Measurements from ENCODE around the gene S100A12.
"Not testable (repeated sequence)": the region's sequence is repeated elsewhere in the genome, so short reads cannot be mapped to it uniquely, and the experiment has no call there.

Gene S100A12

DNA sequence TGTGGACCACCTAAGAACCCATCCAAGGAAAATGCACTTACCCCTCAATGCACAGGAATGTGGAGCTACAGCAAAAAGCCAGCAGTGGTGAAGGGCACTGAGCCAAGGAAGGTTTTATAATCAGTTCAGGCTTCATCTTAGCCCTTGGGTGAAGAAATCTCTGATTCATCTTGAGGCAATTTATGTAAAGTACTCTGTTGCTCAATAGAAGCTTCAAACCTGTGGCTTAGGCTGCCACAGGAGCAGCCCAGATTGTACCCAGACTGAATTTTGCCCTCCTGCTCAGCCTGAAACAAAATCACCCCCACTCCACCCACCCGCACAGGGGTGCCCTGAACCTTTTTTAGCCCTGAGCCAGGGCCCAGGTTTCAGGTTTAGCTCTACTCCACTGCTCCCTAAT lies at the start of gene S100A12:
S100A12 (minus strand) TSS at position 111 of the 400 bp plus-strand sequence. CDS start 1,029 bp downstream, outside the sequence.
- DNase-seq (ENCODE audit: low read depth, low spot score), result no peak

DNA sequence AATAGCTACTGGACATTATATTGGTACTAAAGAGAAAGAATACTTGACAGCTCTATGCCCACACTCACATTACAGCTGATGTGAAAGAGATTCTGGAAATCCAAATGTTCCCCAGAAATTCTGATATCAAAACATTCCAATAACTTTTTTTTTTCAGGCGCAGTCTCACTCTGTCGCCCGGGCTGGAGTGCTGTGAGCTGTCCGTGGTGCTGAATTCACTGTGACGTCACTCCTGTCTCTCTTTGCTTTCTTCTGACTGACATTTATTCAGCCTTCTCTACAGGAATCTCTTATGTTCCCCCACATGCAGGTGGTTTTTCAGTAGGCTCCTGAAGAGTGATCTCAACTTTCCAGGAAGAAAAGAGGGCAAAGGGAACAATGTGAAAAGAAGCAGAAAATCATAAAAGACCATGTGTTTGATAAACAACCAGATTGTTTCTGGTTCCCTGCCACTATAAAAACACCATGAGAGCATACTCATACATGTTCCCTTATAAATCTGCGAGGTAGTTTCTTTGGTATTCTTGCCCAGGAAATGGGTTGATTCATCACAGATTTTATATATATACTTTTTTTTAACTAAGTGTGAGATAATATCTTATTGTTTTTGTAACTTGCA lies 47.1 kb upstream of the S100A12 start:
- no peak for DNase-seq (ENCODE audit: low read depth, low spot score)

- DNase-seq (ENCODE audit: low read depth, low spot score), result no peak
Observed at GRCh38 chr1:153420306-153420705, 44.9 kb upstream of the S100A12 start.

GRCh38 chr1:153419436-153419793 lies 44.0 kb upstream of the S100A12 start:
- DNase-seq (ENCODE audit: low read depth, low spot score), result not testable (repeated sequence)

DNA sequence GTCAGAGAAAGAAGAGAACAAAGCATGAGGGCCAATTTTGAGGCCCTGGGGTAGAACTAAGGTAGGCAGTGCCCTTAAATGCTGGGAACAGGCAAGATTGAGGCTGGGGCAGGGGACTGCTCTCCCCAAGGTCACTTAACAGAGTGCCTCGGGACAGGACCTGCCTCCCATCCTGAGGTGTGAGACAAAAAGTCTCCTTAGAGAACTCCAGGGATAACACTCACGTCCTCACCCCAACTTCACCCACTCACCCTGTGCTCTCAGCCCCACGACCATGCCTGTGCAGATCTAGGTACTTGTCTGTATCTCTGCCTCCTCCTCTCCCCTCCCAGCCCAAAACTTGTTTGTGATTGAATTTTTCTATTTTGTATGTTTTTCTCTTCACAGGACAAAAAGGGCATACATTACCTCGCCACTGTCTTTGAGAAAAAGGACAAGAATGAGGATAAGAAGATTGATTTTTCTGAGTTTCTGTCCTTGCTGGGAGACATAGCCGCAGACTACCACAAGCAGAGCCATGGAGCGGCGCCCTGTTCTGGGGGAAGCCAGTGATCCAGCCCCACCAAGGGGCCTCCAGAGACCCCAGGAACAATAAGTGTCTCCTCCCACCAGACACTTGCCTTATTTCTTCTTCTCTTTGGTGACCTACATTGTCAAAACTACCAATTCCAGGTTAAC lies 43.5 kb upstream of the S100A12 start:
- DNase-seq (ENCODE audit: low read depth, low spot score), result not testable (repeated sequence)

DNA sequence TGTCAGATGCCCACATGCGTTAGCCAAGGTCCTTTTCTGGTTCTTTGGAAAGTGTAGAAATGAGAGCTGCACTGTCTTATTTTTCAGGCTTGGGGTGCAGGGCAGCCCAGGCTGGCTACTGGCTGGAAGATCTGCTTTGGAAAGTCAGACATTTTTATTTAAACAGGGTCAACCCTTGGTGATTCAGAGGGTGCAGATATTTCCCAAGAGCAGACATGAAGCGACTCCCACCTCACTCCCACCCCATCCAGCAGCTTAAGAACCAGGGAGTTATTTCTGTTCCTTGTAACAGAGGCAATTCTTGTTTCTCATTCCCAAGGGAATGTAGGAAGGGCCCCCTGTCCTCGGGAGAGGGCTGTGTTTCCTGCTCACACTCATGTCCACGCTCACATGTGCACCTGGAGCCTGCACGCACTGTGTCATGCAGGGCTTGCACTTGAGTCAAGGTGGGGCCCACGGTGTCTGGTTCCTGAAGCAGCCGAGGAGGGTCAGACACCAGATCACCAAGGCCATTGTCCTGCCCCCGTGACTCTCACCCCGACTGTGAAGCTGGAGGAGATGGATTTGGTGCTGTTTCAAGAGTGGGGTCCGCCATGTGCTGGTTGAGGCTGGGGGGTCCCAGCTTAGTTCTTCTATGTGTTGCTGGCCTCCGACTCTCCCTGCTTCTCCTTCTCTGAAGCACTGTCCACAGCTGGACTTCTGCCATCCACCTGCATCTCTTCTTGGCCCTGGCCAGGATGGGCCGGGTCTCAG lies 41.9 kb upstream of the S100A12 start:
- DNase-seq (ENCODE audit: low read depth, low spot score), result no peak

DNA sequence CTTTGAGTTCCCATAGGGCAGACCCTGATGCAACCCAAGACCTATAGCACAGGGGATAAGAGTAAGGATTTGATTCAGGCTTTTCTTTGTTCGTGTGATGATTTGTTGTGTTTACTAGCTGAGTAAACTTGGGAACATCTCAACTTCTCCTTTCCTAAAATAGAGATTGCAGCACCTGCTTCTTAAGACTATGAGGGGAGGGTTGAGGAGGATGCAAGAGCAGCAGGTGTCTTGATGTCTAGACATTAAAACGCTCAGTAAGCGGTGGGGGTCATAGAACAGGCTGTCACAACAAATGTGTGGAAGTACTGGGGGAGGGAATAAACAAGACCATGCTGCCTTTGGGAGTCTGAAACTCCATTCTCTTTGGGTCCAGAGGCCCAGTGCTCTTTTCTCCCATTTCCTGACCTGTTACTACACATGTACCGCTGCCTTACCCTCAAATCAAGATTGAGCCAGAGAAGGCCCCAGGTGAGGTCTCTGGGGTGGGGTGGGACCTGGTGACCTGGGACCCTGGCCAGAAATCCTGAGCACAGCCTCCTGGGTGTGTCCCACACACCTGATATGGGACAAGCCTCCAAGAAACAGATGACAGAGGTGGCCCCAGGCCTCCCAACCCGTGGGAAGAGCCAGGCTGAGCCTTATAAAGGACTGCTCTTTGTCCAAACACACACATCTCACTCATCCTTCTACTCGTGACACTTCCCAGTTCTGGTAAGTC lies 40.6 kb upstream of the S100A12 start, which contains the start of gene S100A7A:
S100A7A (plus strand) TSS at position 671 of the 721 bp plus-strand sequence. CDS start 1,563 bp downstream, outside the sequence.
- no peak for DNase-seq (ENCODE audit: low read depth, low spot score)

DNA sequence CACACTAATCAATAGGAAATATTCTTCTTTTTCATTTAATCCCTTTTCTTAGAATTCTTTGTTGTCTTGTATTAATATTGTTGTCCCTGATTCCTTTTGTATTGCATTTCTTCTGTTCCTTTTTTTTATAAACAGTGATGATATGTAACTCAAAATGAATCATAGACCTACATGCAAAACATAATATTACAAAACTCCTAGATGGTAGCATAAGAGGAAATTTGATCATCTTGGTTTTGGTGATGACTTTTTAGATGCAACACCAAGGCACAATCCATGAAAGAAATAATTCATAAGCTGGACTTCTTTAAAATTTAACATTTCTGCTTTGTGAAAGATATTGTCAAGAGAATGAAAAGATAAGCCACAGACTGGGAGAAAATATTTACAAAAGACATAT lies 38.5 kb upstream of the S100A12 start:
- not testable (repeated sequence) for DNase-seq (ENCODE audit: low read depth, low spot score)

- not testable (repeated sequence) for DNase-seq (ENCODE audit: low read depth, low spot score)
Observed at GRCh38 chr1:153407274-153407673, 31.9 kb upstream of the S100A12 start.

GRCh38 chr1:153405825-153406599 lies 30.6 kb upstream of the S100A12 start:
- not testable (repeated sequence) for DNase-seq (ENCODE audit: low read depth, low spot score)

GRCh38 chr1:153404768-153405167 lies 29.3 kb upstream of the S100A12 start:
- no peak for DNase-seq (ENCODE audit: low read depth, low spot score)

- no peak for DNase-seq (ENCODE audit: low read depth, low spot score)
Observed at GRCh38 chr1:153404086-153404635, 28.7 kb upstream of the S100A12 start.

- DNase-seq (ENCODE audit: low read depth, low spot score), result no peak
Observed at GRCh38 chr1:153403421-153404085, 28.1 kb upstream of the S100A12 start.

- DNase-seq (ENCODE audit: low read depth, low spot score), result no peak
Observed at GRCh38 chr1:153402226-153402625, 26.8 kb upstream of the S100A12 start.

DNA sequence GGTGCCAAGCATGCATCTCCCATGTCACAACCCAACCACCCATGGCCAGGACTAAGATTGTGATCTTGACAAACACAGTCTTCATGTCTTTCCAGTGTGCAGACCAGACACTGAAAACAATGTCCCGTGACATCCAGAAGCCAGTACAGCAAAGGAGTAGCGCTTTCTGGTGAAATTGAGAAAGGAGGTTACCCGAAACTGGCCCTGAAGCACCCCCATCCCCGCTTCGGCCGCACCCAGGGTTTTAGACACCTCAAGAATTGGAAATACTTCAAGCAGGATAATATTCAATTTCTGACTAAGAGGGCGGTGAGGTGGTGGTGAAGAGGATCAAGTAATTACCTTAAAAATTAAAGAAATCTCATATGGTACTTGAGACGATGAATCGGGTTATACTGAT lies 26.0 kb upstream of the S100A12 start:
- no peak for DNase-seq (ENCODE audit: low read depth, low spot score)

DNA sequence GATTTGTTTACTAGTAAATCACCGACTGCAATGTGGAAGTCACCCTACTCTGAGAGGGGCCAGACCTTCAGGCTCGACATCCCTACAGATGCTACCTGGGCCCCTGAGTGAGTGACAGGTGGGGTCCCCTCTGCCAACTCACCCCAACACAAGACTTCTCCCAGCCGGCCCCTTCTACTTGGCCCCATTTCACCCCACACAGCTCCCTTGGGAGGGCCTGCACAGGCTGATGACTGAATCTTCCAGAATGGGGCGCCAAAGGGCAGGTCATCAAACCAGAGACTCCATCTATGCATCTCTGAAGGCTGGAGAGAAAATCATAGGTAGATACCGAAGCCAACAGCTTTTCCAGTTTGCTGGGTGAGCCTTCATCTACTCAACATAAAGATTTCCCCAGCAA lies 24.8 kb upstream of the S100A12 start:
- no peak for DNase-seq (ENCODE audit: low read depth, low spot score)

- DNase-seq (ENCODE audit: low read depth, low spot score), result no peak
Observed at GRCh38 chr1:153399401-153400055, 24.1 kb upstream of the S100A12 start.

DNA sequence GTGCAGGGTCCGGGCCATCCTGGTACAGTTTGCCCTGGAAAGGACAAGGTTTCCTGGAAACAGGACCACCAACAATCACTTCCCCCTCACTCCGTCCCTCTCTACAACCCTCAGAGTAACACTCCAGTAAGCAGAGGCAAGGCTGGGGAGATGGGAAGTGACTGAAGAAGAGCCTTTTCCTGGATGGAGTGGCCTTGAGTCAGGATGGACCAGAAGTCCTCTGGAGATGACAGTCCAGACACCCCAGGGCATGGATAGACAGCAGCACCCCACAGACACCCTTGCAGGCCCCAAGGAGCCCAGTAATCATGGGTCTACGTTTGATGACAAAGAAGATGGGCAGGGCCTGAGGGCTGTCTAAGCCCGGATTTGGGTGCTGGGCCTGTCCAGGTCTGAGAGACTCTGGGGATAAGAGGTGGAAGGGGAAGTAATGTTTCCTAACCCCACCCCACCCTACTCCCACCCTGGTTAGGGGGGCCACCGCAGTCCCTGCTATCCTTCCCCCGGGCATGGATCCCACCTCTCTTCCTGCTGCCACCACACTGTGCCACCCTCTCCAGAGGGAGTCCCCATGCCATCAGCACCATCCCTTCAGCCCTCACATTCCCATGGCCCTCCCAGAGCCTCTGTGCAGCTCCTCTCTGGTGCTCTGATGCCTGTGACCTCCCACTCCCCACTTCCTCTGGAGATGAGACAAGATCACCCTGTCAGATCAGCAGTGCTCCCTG lies 22.7 kb upstream of the S100A12 start:
- no peak for DNase-seq (ENCODE audit: low read depth, low spot score)
